ENCODE results near the gene PHF1. TPM values are rescaled to one million over a fixed set of nuclear protein-coding genes. Genes with fewer than 3 reads are reported as not detected.
"Not testable (repeated sequence)": the region's sequence is repeated elsewhere in the genome, so short reads cannot be mapped to it uniquely, and the experiment has no call there.

Gene PHF1
- 9.0 and 12.2 TPM in 2 replicates for total RNA-seq (2012; rRNA removed)
- 47.2 and 50.8 TPM in 2 replicates for polyA plus RNA-seq (2012; rRNA removed)
- 36.6 and 48.3 TPM in 2 replicates for polyA plus RNA-seq (2012; cell fraction: cytosol; rRNA removed)
- polyA plus RNA-seq (2012; cell fraction: nucleus; rRNA removed; ENCODE audit: low replicate concordance), result 270 and 345 TPM in 2 replicates
- percentile 70 among the genes with signal in this experiment for Bru-seq, nascent RNA
- percentile 86 among the genes with signal in this experiment for BruChase-seq, experiment 1, labeled RNA remaining after a 6-hour chase
- BruChase-seq, experiment 2, labeled RNA remaining after a 2-hour chase, result percentile 79 among the genes with signal in this experiment
- long read RNA-seq, transcript PHF1-202 (15 exons, 2,330 nt), result major isoform, 5 of 35 reads
- long read RNA-seq, partial matches to known transcripts, result 14 of 35 reads
- long read RNA-seq, other reads (novel, unspliced or antisense), result 14 of 35 reads

DNA sequence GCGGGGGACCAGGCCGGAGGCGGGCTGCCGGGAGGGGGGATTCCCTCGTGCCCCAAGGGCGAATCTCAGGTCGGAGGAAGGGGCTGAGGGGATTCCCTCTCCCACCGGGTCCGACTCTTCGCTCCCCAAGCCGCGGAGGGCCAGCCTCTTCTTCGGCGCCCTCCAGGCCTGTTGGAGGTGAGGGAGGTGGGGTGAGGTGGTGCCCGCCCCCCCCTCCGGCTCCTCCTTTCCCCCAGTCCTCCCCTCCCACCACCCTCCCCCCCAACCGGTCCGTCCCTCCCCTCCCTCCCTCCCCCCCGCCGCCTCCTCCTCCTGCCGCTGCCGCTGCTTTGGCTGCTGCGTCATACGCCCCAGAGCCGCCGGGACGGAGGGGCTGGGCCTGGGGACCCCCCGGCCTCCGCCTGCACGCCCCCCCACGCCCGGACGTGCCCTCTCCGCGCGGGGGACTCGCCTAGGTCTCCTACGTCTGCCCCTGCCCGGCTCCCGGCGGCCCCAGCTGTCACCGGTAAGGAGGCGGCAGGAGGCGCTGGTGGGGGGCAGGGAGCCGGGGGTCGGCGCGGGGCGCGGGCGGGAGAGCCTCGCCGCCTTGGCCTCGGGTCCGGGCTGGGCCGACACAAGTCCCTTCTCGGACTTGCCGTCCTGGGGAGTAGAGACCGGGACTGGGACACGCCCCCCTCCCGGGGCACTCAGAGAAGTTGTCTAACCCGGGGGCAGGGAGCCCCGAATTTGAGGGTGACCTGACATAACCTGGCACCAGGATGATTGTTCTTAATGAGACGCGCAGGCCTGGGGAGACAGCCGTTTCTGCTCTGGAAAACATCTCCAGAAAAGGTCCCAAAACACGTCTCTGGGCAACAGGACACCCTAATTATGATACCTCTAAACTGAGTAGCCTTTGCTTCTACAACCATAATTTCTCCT is at the start of gene PHF1:
TSS of gene PHF1 (plus strand) at position 304 of the 921 bp plus-strand sequence. CDS start 1,250 bp downstream, outside the sequence.
- Histone ChIP-seq H3K18ac (ENCODE audit: low read depth, low read length) (peak within 1 kb of the TSS; percentile 95), H3K23ac (ENCODE audit: low read depth, low read length) (peak within 1 kb of the TSS; percentile 97), H3K79me1 (ENCODE audit: low read depth in 1 of 2, low read length in 2 of 2) (peaks cover 11 to 53% of the 10 kb centered on the region in 2 experiments), H3K9ac (ENCODE audit: low read depth, low read length) (peak within 1 kb of the TSS; percentile 97), H3K14ac (replicated peaks; ENCODE audit: low read depth, low read length) (peak within 1 kb of the TSS; percentile 100), H2AK5ac (ENCODE audit: low read depth, low read length) (peak within 1 kb of the TSS; percentile 90), H2BK5ac (ENCODE audit: low read depth, low read length, poor library complexity, severe bottlenecking) (peak within 1 kb of the TSS; percentile 100), H3K27ac (ENCODE audit: insufficient read depth, low read length) (peak within 1 kb of the TSS; percentile 100), H4K8ac (ENCODE audit: low read depth in 2 of 2, low read length in 2 of 2) (peak within 1 kb of the TSS; percentile 83 to 96), H3K4me2 (ENCODE audit: low read depth, low read length) (peak within 1 kb of the TSS; percentile 90), H3K27me3 (ENCODE audit: control insufficient read depth, insufficient read depth, low read length) (no peaks in the 10 kb centered on the region), H3K36me3 (ENCODE audit: control insufficient read depth, insufficient read depth, low read length) (peaks cover 39% of the 10 kb centered on the region), H2AFZ (replicated peaks; ENCODE audit: low read length, poor library complexity) (peak within 1 kb of the TSS; percentile 98), H3K4ac (ENCODE audit: low read depth, low read length) (peak within 1 kb of the TSS; percentile 99), H3K9me1 (ENCODE audit: insufficient read depth, low read length) (peaks cover 5% of the 10 kb centered on the region), H3K4me3 (ENCODE audit: insufficient read depth, low read depth, low read length) (peak within 1 kb of the TSS; percentile 92), H3K9me3 (ENCODE audit: control insufficient read depth, insufficient read depth, low read length) (no peaks in the 10 kb centered on the region), H3K56ac (ENCODE audit: extremely low read depth, insufficient read depth, low read length) (peak within 1 kb of the TSS; percentile 96), H2BK15ac (ENCODE audit: low read depth, low read length) (peak within 1 kb of the TSS; percentile 100; the same call in 2 of the 3 replicates), H2BK120ac (ENCODE audit: low read depth, low read length) (peak within 1 kb of the TSS; percentile 96; the same call in 1 of the 2 replicates), H2BK20ac (ENCODE audit: low read depth, low read length) (peak within 1 kb of the TSS; percentile 84), H4K91ac (ENCODE audit: insufficient read depth, low read depth, low read length) (peak within 1 kb of the TSS; percentile 97), H4K20me1 (ENCODE audit: insufficient read depth, low read length) (peaks cover 8% of the 10 kb centered on the region; the same call in 1 of the 2 replicates), H3K4me1 (ENCODE audit: control insufficient read depth, insufficient read depth, low read length) (peaks cover 4% of the 10 kb centered on the region), H2AK9ac (replicated peaks; ENCODE audit: low read depth, low read length, poor library complexity) (peak within 1 kb of the TSS; percentile 99), H4K5ac (ENCODE audit: low read depth, low read length) (peak within 1 kb of the TSS; percentile 95)
- intact Hi-C loops (cut with micrococcal nuclease) (loop anchor here (1.0 to 2.0 kb wide), 2 partner anchors 20 to 202 kb away; partner anchors contain the start of genes KIFC1 and RING1), in situ Hi-C loops (cut with MboI; ENCODE audit: low sequenced_read_pairs) (no loop called here), dilution Hi-C loops (cut with HindIII; ENCODE audit: low sequenced_read_pairs, unreplicated experiment) (no loop called here)
- BruUV-seq (replicated peaks), result no TSS peak
- TF ChIP-seq POLR2A (IDR thresholded peaks at IDR 0.05; ENCODE audit: low read depth, low read length) (peak; percentile 65), MXI1 (IDR thresholded peaks at IDR 0.05; ENCODE audit: borderline replicate concordance, low read depth, low read length) (0 out of 2 replicates have a peak, but pooled peaks have one; percentile 53), RFX5 (IDR thresholded peaks at IDR 0.05; ENCODE audit: low read depth, low read length) (no peak)
- ATAC-seq (ENCODE audit: low read depth) (peak; percentile 70), DNase-seq (peak; percentile 80)
- ChIA-PET CTCF (no interaction called here), POLR2A (ENCODE audit: unreplicated experiment) (interaction anchor here (0.6 kb wide), 1 partner anchor 15 kb away, joined by 9 read pairs; no protein-coding TSS in a partner anchor)
- 0% methylated on average over 3 of the region's 67 CpGs; no CpG with 5 or more reads in 1 of the 2 experiments for WGBS, 2 experiments (ENCODE audit: extremely low coverage in 2 of 2, insufficient read length in 1 of 2)

DNA sequence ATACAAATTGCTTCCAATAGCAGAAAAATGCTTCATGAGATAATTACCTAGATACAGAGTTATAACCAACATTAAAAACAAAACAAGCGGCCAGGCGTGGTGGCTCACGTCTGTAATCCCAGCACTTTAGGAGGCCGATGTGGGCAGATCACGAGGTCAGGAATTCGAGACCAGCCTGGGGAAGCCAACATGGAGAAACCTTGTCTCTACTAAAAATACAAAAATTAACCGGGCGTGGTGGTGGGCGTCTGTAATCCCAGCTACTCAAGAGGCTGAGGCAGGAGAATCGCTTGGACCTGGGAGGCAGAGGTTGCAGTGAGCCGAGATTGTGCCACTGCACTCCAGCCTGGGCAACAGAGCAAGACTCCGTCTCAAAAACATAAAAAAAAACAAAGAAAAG is 47.3 kb upstream of the PHF1 start:
- H2BK5ac ChIP-seq (ENCODE audit: low read depth, low read length, poor library complexity, severe bottlenecking); ATAC-seq (ENCODE audit: low read depth); H2AFZ ChIP-seq (replicated peaks; ENCODE audit: low read length, poor library complexity); H4K20me1 ChIP-seq (ENCODE audit: insufficient read depth, low read length); H2AK5ac ChIP-seq (ENCODE audit: low read depth, low read length); H2BK15ac ChIP-seq (ENCODE audit: low read depth, low read length); H3K9me1 ChIP-seq (ENCODE audit: insufficient read depth, low read length); CTCF ChIA-PET; H3K27ac ChIP-seq (ENCODE audit: insufficient read depth, low read length); H3K9me3 ChIP-seq (ENCODE audit: control insufficient read depth, insufficient read depth, low read length); H3K4me2 ChIP-seq (ENCODE audit: low read depth, low read length); H4K91ac ChIP-seq (ENCODE audit: insufficient read depth, low read depth, low read length); DNase-seq; H2AK9ac ChIP-seq (replicated peaks; ENCODE audit: low read depth, low read length, poor library complexity); H3K4me3 ChIP-seq (ENCODE audit: insufficient read depth, low read depth, low read length); intact Hi-C loops (cut with micrococcal nuclease); H3K36me3 ChIP-seq (ENCODE audit: control insufficient read depth, insufficient read depth, low read length); H3K4me1 ChIP-seq (ENCODE audit: control insufficient read depth, insufficient read depth, low read length); POLR2A ChIA-PET (ENCODE audit: unreplicated experiment); in situ Hi-C loops (cut with MboI; ENCODE audit: low sequenced_read_pairs); H3K4ac ChIP-seq (ENCODE audit: low read depth, low read length); H4K5ac ChIP-seq (ENCODE audit: low read depth, low read length); dilution Hi-C loops (cut with HindIII; ENCODE audit: low sequenced_read_pairs, unreplicated experiment); H3K23ac ChIP-seq (ENCODE audit: low read depth, low read length); H4K8ac ChIP-seq (ENCODE audit: low read depth in 2 of 2, low read length in 2 of 2); H3K79me1 ChIP-seq (ENCODE audit: low read depth in 1 of 2, low read length in 2 of 2); H3K18ac ChIP-seq (ENCODE audit: low read depth, low read length); H3K9ac ChIP-seq (ENCODE audit: low read depth, low read length); H2BK120ac ChIP-seq (ENCODE audit: low read depth, low read length); H2BK20ac ChIP-seq (ENCODE audit: low read depth, low read length); BruUV-seq (replicated peaks); H3K56ac ChIP-seq (ENCODE audit: extremely low read depth, insufficient read depth, low read length); H3K14ac ChIP-seq (replicated peaks; ENCODE audit: low read depth, low read length): not testable (repeated sequence)
- peaks cover 14% of the 10 kb centered on the region for H3K27me3 ChIP-seq (ENCODE audit: control insufficient read depth, insufficient read depth, low read length)
- no CpG with 5 or more reads among the region's 12 CpGs for WGBS, 2 experiments (ENCODE audit: extremely low coverage in 2 of 2, insufficient read length in 1 of 2)
